ENCODE data around the gene NFKBIL1.
A peak's percentile ranks its signal among the peaks of the same experiment; 100 is the strongest.

Gene NFKBIL1

DNA sequence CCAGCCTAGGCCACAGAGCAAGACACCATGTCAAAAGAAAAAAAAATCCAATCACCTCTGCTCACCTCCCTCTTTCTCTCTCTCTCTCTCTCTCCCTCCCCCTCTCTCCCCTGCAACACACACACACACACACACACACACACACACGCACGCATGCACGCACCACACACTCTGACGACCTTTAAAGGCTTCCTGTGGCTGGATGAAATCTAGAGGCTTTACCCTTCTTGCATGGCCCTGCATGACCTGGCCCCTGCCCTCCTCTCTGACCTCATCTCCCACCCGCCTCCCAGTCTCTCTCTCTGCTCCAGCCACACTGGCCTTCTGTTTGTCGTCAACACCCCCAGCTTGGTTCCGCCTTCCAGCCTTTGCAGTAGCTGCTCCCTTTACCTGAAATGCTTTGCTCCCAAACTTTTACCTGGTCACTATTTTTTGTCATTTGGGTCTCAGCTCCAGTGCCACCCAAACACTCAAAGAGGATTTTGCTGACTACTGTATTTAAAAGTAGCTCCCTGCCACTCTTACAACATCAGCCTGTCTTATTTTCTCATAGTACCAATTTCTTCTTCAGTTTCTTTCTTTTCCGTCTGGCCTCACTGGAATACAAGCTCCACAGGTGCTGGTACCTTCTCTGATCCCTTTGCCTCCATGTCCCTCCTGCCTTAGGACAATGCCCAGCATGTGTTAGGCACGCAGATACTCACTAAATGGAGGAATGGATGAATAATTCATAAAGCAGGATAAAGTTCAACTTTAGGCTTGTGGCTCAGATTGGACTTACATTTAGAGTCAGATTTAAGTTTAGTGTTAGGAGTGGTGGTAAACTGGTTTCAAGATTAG lies 20.3 kb downstream of the NFKBIL1 start:
- DNase-seq = no peak

GRCh38 chr6:31568537-31568961 lies 21.1 kb downstream of the NFKBIL1 start:
- no peak for DNase-seq

GRCh38 chr6:31569861-31570536 lies 22.6 kb downstream of the NFKBIL1 start:
- DNase-seq = no peak

- no peak for DNase-seq
Observed at GRCh38 chr6:31572041-31572911, 24.9 kb downstream of the NFKBIL1 start, which contains the start of gene LTA. TSS of gene LTA (plus strand) at chr6:31572289. CDS start at chr6:31572743, 454 bp downstream.

DNA sequence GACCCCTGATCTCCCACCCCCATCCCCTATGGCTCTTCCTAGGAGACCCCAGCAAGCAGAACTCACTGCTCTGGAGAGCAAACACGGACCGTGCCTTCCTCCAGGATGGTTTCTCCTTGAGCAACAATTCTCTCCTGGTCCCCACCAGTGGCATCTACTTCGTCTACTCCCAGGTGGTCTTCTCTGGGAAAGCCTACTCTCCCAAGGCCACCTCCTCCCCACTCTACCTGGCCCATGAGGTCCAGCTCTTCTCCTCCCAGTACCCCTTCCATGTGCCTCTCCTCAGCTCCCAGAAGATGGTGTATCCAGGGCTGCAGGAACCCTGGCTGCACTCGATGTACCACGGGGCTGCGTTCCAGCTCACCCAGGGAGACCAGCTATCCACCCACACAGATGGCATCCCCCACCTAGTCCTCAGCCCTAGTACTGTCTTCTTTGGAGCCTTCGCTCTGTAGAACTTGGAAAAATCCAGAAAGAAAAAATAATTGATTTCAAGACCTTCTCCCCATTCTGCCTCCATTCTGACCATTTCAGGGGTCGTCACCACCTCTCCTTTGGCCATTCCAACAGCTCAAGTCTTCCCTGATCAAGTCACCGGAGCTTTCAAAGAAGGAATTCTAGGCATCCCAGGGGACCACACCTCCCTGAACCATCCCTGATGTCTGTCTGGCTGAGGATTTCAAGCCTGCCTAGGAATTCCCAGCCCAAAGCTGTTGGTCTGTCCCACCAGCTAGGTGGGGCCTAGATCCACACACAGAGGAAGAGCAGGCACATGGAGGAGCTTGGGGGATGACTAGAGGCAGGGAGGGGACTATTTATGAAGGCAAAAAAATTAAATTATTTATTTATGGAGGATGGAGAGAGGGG lies 26.1 kb downstream of the NFKBIL1 start:
- DNase-seq = no peak

DNA sequence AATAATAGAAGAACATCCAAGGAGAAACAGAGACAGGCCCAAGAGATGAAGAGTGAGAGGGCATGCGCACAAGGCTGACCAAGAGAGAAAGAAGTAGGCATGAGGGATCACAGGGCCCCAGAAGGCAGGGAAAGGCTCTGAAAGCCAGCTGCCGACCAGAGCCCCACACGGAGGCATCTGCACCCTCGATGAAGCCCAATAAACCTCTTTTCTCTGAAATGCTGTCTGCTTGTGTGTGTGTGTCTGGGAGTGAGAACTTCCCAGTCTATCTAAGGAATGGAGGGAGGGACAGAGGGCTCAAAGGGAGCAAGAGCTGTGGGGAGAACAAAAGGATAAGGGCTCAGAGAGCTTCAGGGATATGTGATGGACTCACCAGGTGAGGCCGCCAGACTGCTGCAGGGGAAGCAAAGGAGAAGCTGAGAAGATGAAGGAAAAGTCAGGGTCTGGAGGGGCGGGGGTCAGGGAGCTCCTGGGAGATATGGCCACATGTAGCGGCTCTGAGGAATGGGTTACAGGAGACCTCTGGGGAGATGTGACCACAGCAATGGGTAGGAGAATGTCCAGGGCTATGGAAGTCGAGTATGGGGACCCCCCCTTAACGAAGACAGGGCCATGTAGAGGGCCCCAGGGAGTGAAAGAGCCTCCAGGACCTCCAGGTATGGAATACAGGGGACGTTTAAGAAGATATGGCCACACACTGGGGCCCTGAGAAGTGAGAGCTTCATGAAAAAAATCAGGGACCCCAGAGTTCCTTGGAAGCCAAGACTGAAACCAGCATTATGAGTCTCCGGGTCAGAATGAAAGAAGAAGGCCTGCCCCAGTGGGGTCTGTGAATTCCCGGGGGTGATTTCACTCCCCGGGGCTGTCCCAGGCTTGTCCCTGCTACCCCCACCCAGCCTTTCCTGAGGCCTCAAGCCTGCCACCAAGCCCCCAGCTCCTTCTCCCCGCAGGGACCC lies 27.0 kb downstream of the NFKBIL1 start:
- no peak for DNase-seq

GRCh38 chr6:31575335-31575901 lies 28.0 kb downstream of the NFKBIL1 start, which contains the start of gene TNF:
TSS of gene TNF (plus strand) at chr6:31575565. CDS start at chr6:31575742, 177 bp downstream.
- no peak for DNase-seq

DNA sequence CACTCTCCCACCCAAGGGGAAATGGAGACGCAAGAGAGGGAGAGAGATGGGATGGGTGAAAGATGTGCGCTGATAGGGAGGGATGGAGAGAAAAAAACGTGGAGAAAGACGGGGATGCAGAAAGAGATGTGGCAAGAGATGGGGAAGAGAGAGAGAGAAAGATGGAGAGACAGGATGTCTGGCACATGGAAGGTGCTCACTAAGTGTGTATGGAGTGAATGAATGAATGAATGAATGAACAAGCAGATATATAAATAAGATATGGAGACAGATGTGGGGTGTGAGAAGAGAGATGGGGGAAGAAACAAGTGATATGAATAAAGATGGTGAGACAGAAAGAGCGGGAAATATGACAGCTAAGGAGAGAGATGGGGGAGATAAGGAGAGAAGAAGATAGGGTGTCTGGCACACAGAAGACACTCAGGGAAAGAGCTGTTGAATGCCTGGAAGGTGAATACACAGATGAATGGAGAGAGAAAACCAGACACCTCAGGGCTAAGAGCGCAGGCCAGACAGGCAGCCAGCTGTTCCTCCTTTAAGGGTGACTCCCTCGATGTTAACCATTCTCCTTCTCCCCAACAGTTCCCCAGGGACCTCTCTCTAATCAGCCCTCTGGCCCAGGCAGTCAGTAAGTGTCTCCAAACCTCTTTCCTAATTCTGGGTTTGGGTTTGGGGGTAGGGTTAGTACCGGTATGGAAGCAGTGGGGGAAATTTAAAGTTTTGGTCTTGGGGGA lies 28.7 kb downstream of the NFKBIL1 start:
- DNase-seq = no peak

DNA sequence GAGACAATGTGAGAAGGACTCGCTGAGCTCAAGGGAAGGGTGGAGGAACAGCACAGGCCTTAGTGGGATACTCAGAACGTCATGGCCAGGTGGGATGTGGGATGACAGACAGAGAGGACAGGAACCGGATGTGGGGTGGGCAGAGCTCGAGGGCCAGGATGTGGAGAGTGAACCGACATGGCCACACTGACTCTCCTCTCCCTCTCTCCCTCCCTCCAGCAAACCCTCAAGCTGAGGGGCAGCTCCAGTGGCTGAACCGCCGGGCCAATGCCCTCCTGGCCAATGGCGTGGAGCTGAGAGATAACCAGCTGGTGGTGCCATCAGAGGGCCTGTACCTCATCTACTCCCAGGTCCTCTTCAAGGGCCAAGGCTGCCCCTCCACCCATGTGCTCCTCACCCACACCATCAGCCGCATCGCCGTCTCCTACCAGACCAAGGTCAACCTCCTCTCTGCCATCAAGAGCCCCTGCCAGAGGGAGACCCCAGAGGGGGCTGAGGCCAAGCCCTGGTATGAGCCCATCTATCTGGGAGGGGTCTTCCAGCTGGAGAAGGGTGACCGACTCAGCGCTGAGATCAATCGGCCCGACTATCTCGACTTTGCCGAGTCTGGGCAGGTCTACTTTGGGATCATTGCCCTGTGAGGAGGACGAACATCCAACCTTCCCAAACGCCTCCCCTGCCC lies 29.6 kb downstream of the NFKBIL1 start:
- DNase-seq = no peak

DNA sequence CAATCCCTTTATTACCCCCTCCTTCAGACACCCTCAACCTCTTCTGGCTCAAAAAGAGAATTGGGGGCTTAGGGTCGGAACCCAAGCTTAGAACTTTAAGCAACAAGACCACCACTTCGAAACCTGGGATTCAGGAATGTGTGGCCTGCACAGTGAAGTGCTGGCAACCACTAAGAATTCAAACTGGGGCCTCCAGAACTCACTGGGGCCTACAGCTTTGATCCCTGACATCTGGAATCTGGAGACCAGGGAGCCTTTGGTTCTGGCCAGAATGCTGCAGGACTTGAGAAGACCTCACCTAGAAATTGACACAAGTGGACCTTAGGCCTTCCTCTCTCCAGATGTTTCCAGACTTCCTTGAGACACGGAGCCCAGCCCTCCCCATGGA lies 30.2 kb downstream of the NFKBIL1 start:
- no peak for DNase-seq

- no peak for DNase-seq
Observed at GRCh38 chr6:31578184-31579118, 31.0 kb downstream of the NFKBIL1 start.

DNA sequence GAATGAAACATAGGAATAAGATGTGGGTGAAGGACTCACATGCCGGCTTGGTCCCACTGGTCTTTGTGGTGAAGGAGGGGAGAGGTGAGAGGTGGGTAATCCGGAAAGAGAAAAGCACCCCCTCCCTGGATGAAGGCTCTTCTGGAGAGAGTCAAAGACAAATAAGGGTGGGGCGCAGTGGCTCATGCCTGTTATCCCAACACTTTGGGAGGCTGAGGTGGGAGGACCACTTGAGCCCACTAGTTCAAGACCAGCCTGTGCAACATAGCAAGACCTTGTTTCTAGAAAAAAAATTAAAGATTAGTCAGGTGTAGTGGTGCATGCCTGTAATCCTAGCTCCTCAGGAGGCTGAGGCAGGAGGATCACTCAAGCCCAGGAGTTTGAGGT lies 31.7 kb downstream of the NFKBIL1 start:
- DNase-seq = no peak

- DNase-seq = no peak
Observed at GRCh38 chr6:31579546-31580437, 32.4 kb downstream of the NFKBIL1 start.

GRCh38 chr6:31580438-31580740 lies 33.0 kb downstream of the NFKBIL1 start:
- no peak for DNase-seq

- DNase-seq = peak; percentile 49
Observed at GRCh38 chr6:31580807-31581433, 33.5 kb downstream of the NFKBIL1 start.

GRCh38 chr6:31581434-31582229 lies 34.2 kb downstream of the NFKBIL1 start:
- no peak for DNase-seq

Data from NCI-H2171 (cell line).